ENCODE data around the gene ELF5. TPM values are rescaled to one million over a fixed set of nuclear protein-coding genes. Genes with fewer than 3 reads are reported as not detected.

ELF5 gene
- total and polyA plus RNA-seq, 5 donors, result not detected

DNA sequence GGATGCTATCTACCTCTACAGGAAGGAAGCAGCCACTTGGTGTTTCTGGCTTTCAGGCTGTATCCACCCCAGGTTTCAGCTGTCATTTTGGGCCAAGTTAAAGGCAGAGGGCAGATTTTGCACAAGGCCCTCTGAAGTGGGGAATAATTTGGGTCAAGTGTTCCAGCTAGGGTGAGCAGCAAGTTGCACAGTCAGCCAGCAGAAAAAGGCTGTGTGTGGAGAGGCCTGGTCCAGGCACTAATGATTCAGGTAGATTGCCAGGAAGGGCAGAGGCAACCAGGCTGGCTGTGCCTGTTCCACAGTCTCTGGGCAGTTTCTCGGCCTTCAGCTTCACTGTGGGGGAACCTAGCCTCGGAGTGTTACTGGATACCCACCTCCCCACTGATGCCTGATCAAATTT lies 8.6 kb upstream of the ELF5 start:
- Histone ChIP-seq H3K4me3 (ENCODE audit: low read length) (no peak overlapping the region), H3K9me3 (ENCODE audit: control insufficient read depth, low read length) (no peaks in the 10 kb centered on the region), H3K27me3 (ENCODE audit: control insufficient read depth, insufficient read depth) (no peaks in the 10 kb centered on the region), H3K27ac (ENCODE audit: low read length) (no peak overlapping the region), H3K4me1 (ENCODE audit: control insufficient read depth, insufficient read depth, low read length) (no peaks in the 10 kb centered on the region)
- ATAC-seq (no peak), DNase-seq (no peak)
- intact Hi-C loops (cut with DNase I), result no loop called here
- WGBS, result 69% methylated on average over 2 of the region's 2 CpGs

DNA sequence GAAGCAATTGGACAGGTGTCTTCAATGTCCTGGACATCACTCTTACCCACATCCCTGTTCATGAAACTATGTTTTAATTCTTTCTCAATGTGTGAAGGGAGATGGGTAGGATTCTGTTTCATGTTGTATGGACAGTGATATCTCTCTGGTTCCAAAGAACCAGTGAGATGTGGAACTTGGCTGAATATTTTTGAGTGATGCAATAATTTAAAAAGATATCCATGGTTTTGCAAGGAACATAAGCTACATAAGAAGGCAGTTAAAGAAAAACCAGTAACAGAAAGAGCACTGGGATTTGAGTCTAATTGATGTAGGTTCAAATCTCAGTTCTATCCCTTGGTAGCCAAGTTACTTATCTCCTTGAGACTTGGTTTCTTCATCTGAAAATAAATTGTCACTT lies 7.7 kb upstream of the ELF5 start:
- Histone ChIP-seq H3K4me1 (ENCODE audit: control insufficient read depth, insufficient read depth, low read length) (no peaks in the 10 kb centered on the region), H3K27ac (ENCODE audit: low read length) (no peak overlapping the region), H3K9me3 (ENCODE audit: control insufficient read depth, low read length) (no peaks in the 10 kb centered on the region), H3K4me3 (ENCODE audit: low read length) (no peak overlapping the region), H3K27me3 (ENCODE audit: control insufficient read depth, insufficient read depth) (no peaks in the 10 kb centered on the region)
- ATAC-seq (no peak), DNase-seq (no peak)
- intact Hi-C loops (cut with DNase I), result no loop called here

DNA sequence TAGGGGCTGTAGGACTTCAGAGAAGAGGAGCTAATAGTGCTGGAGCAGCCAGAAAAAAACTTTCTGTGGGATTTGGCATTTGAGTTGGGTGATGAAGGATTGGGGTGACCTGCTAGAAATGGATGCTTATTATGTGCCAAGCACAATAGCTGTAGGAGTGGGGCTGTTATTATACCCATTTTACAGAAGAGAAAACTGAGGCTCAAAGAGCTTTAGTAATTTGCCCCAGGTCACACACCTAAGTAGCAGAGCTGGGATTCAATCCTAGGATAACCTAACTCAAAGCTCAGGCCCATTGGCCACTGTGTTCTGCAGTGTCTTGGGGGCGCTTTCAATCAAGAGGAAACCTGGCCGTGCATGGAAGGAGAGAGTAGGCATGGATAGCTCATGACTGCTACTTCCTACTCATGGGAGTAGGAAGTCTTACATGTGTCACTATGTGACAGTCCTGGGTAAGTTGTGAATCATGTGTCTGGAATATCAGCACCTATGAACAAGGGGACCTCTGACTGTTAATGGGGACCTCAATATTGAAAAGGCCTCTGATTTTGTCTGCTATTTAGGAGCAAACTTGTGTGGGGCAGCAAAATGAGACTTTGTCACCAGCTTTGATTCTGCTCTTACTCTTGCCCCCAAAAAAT lies 6.1 kb upstream of the ELF5 start:
- no peak for ATAC-seq
- Histone ChIP-seq H3K27me3 (ENCODE audit: control insufficient read depth, insufficient read depth) (no peaks in the 10 kb centered on the region), H3K9me3 (ENCODE audit: control insufficient read depth, low read length) (no peaks in the 10 kb centered on the region), H3K4me3 (ENCODE audit: low read length) (no peak overlapping the region), H3K27ac (ENCODE audit: low read length) (no peak overlapping the region), H3K4me1 (ENCODE audit: control insufficient read depth, insufficient read depth, low read length) (no peaks in the 10 kb centered on the region)
- no peak for DNase-seq
- WGBS, result 71% methylated on average over 2 of the region's 2 CpGs
- intact Hi-C loops (cut with DNase I), result no loop called here

DNA sequence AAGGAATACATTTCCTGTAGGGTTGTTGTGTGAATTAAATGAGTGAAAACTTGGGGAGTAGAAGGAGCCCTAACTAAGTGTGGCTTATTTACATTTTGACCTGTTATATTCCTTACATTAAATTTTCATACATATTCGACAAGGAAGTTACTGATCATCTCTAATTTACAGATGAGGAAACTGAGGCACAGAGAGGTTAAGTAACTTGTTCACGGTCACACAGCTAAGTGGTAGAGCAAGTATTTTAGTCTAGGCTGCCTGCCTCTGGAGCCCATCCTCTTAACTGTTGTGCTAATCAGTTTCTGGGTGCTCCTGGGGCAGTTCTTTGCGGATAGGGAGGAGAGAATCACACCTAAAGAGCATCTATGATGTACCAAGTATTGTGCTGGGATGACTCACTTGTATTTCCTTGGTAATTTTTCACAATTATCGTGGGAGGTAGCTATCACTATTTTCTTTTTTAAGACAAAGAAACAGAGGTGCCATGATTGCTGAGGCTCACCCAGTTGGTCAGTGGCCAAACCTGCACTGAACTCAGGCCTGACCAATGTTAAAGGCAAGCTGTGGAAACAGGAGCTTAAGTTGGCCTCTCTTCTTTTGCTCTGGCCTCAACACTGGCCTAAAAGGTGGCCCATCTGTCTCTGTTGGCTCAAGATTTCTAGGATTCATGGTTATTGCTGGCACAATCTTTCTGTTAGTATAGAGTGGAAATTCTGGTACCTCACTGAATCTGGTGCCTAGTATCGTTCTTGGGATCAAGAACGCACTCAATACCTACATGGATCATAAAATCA lies 2.9 kb upstream of the ELF5 start:
- no peak for DNase-seq

DNA sequence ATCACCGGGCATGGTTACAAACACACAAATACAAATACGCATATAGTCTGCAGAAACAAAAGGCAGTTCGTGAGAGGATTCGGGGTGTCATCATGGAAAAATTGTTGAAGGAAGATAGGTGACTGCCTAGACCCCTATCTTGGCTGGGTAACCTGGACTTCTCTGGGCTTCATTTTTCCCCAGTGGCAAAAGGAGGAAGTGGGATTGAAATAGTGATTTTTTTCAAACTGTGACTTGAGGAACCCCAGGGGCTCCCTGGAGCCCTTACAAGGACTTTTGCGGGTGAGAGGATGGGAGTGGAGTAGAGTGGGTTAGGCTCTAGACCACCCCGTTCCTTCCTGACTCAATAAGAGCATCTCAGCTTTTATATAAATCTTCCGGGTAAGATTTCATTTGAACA lies 1.0 kb upstream of the ELF5 start:
- Histone ChIP-seq H3K27me3 (ENCODE audit: control insufficient read depth, insufficient read depth) (no peaks in the 10 kb centered on the region), H3K4me3 (ENCODE audit: low read length) (no peak overlapping the region), H3K4me1 (ENCODE audit: control insufficient read depth, insufficient read depth, low read length) (no peaks in the 10 kb centered on the region), H3K27ac (ENCODE audit: low read length) (no peak overlapping the region), H3K9me3 (ENCODE audit: control insufficient read depth, low read length) (no peaks in the 10 kb centered on the region)
- no peak for DNase-seq
- 83% methylated on average over 7 of the region's 7 CpGs for WGBS
- no peak for ATAC-seq
- intact Hi-C loops (cut with DNase I), result no loop called here

More for the DNA sequence above, 2.9 kb upstream of the ELF5 start:
- Histone ChIP-seq H3K4me3 (ENCODE audit: low read length) (no peak overlapping the region), H3K27ac (ENCODE audit: low read length) (no peak overlapping the region), H3K9me3 (ENCODE audit: control insufficient read depth, low read length) (no peaks in the 10 kb centered on the region), H3K27me3 (ENCODE audit: control insufficient read depth, insufficient read depth) (no peaks in the 10 kb centered on the region), H3K4me1 (ENCODE audit: control insufficient read depth, insufficient read depth, low read length) (no peaks in the 10 kb centered on the region)
- ATAC-seq, result no peak
- intact Hi-C loops (cut with DNase I), result no loop called here
- 87% methylated on average over 6 of the region's 6 CpGs for WGBS

DNA sequence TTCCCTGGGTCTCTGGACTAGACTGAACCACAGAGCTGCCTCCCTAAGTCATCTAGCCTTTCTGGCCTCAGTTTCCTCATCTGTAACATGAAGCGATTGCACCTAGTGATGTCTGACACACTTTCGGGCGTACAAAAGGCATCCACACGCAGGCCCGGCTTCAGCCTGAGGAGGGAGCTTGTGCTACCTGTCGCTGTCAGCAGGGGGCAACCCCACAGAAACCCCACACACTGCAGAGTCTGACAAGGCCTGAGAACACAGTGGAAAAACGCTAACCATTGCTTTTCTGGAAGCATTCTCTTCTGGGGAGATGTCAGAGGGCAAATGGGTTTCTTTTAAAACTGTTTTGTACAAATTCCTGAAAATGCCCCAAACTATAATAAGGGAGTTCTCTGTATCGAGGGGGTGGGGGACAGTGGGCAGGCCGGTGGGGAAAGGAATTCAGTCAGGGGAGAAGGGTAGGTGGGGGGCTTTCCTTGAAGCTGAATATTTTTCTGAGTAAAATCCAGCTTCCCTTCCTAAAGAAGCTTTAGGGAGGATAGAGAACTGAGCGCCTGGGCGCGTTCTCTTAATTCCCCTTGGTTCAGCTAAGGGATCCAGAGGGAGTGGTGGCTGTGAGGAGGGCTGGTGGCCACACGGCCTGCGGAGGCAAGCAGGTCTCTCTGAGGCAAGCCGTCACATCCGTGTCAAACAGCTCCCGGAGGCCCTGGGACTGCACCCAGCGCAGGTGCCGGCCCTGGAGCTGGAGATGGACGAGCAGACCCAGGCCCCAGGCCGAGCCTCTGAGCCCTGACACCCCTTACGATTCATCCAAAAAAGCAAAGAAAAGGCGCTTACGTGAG lies 533 bp downstream of the ELF5 start:
- Histone ChIP-seq H3K27ac (ENCODE audit: low read length) (no peak overlapping the region), H3K27me3 (ENCODE audit: control insufficient read depth, insufficient read depth) (no peaks in the 10 kb centered on the region), H3K4me3 (ENCODE audit: low read length) (no peak overlapping the region), H3K9me3 (ENCODE audit: control insufficient read depth, low read length) (no peaks in the 10 kb centered on the region), H3K4me1 (ENCODE audit: control insufficient read depth, insufficient read depth, low read length) (no peaks in the 10 kb centered on the region)
- intact Hi-C loops (cut with DNase I), result no loop called here
- DNase-seq, result peak in 2 of 3 donors; percentile 29 to 72
- WGBS, result 66% methylated on average over 24 of the region's 24 CpGs
- peak; percentile 66 to 77 for ATAC-seq

DNA sequence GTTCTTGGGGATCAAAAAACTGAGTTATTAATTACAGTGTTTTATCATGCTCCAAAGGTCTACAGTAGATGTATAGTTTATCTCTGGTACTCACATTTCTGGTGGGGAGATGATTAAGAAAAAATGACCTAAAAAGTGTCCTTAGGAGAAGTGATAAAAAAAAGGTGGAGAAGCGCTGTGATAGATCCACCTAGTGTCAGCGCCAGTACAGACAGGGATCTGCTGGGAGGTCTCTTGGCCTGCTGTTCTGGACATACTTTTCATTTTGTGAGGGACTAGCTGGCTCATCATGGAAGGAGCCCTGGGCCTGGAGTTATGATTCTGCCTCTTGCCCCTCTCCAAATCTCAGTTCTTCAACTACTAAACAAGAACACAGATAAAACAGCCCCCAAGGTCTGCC lies 2.9 kb downstream of the ELF5 start:
- DNase-seq (no peak), ATAC-seq (no peak)
- no peaks in the 10 kb centered on the region for H3K27me3 ChIP-seq (ENCODE audit: control insufficient read depth, insufficient read depth)
- H3K4me3 ChIP-seq (ENCODE audit: low read length), result no peak overlapping the region
- intact Hi-C loops (cut with DNase I), result no loop called here
- no peaks in the 10 kb centered on the region for H3K4me1 ChIP-seq (ENCODE audit: control insufficient read depth, insufficient read depth, low read length)
- H3K27ac ChIP-seq (ENCODE audit: low read length), result no peak overlapping the region
- WGBS, result 97% methylated on average over 2 of the region's 2 CpGs
- no peaks in the 10 kb centered on the region for H3K9me3 ChIP-seq (ENCODE audit: control insufficient read depth, low read length)

DNA sequence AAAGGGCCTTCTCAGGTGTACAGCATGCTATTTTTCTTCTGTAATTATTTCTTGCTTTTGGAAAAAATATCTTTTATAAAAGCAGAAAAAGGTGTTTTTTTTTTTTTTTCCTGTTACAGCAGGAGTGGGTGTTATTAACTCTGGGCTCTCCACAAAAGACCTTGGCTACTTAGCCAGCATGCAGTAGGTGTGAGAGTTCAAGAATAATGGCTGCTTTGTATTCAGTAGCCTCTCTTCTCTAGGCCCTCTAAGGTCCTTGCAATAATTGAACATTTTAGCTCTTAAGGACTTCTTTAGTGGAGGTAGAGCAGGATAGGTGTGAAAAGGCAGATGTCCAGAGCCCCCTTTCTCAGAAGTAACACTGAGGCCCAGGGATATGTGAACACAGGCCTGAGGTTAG lies 3.4 kb downstream of the ELF5 start:
- H3K27me3 ChIP-seq (ENCODE audit: control insufficient read depth, insufficient read depth), result no peaks in the 10 kb centered on the region
- intact Hi-C loops (cut with DNase I), result no loop called here

DNA sequence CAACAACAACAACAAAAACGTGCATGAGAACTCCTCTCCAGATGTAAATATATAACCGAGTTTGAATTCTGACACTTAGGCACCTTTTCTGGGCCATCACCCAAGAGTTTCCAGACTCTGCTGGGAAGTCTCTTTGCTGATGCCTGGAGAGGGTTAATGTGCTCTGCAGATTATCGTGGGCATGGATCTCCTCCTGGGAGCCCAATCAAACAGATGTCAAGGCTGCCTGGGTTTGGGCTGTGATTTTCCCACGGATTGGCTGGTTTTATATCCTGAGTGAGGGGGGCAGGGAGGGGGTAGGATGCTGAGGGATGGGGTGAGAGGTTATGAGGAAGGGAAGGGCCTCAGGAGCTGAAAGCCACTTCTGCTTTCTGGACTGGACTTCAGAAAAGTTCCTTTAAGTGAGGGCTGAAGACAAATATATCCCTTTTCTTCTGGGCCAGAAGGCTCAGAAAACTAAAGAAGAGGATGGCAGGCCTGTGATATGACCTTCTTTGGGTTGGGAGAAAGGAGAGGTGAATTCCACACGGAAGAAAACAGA lies 4.2 kb downstream of the ELF5 start:
- no peak for ATAC-seq
- intact Hi-C loops (cut with DNase I), result no loop called here
- WGBS, result 24% methylated on average over 5 of the region's 5 CpGs
- Histone ChIP-seq H3K27me3 (ENCODE audit: control insufficient read depth, insufficient read depth) (no peaks in the 10 kb centered on the region), H3K9me3 (ENCODE audit: control insufficient read depth, low read length) (no peaks in the 10 kb centered on the region), H3K4me1 (ENCODE audit: control insufficient read depth, insufficient read depth, low read length) (no peaks in the 10 kb centered on the region), H3K4me3 (ENCODE audit: low read length) (no peak overlapping the region), H3K27ac (ENCODE audit: low read length) (no peak overlapping the region)
- no peak for DNase-seq

More for the DNA sequence above, 3.4 kb downstream of the ELF5 start:
- Histone ChIP-seq H3K4me1 (ENCODE audit: control insufficient read depth, insufficient read depth, low read length) (no peaks in the 10 kb centered on the region), H3K9me3 (ENCODE audit: control insufficient read depth, low read length) (no peaks in the 10 kb centered on the region), H3K27ac (ENCODE audit: low read length) (no peak overlapping the region), H3K4me3 (ENCODE audit: low read length) (no peak overlapping the region)
- DNase-seq (no peak), ATAC-seq (no peak)

DNA sequence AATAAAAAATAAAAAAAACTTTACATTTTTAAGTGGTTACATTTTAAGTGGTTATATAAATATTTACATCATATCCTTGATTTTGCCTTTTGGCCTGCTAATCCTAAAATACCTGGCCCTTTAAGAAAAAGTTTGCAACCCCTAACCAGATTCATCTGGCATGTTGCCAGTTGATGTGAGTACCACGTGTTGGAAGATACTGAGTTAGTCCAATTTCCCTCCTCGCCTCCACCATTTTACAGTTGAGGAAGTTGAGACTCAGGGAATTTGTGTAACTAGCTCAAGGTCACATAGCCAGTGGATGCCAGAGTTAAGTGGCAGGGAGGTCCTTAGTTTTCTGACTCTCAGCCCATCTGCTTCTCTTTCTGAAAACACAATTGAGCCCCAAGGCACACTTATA lies 5.1 kb downstream of the ELF5 start:
- intact Hi-C loops (cut with DNase I), result no loop called here
- WGBS, result 33% methylated on average over 2 of the region's 2 CpGs
- Histone ChIP-seq H3K4me1 (ENCODE audit: control insufficient read depth, insufficient read depth, low read length) (no peaks in the 10 kb centered on the region), H3K27ac (ENCODE audit: low read length) (no peak overlapping the region), H3K4me3 (ENCODE audit: low read length) (no peak overlapping the region), H3K27me3 (ENCODE audit: control insufficient read depth, insufficient read depth) (no peaks in the 10 kb centered on the region), H3K9me3 (ENCODE audit: control insufficient read depth, low read length) (no peaks in the 10 kb centered on the region)
- DNase-seq (no peak), ATAC-seq (no peak)

DNA sequence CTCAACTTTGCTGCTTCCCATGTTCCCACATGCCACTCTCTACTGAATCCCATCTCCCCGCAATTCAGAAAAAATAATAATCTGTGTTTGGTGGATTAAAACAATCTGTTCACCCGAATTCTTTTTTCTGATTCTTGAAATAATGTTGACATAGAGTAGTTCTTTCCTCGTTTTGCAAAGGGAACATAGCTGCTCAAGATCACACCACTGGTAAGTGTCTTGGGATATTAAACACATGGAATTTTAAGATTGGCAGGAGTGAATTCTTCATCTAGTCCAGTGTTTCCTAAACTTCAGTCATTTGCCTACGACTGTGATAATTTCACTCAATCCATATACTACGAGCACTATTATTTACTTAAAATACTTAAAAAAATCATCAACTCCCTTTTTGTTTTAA lies 6.0 kb downstream of the ELF5 start:
- ATAC-seq, result no peak
- Histone ChIP-seq H3K27ac (ENCODE audit: low read length) (no peak overlapping the region), H3K4me1 (ENCODE audit: control insufficient read depth, insufficient read depth, low read length) (no peaks in the 10 kb centered on the region), H3K9me3 (ENCODE audit: control insufficient read depth, low read length) (no peaks in the 10 kb centered on the region), H3K27me3 (ENCODE audit: control insufficient read depth, insufficient read depth) (no peaks in the 10 kb centered on the region), H3K4me3 (ENCODE audit: low read length) (no peak overlapping the region)
- intact Hi-C loops (cut with DNase I), result no loop called here
- WGBS, result 60% methylated on average over 5 of the region's 5 CpGs
- no peak for DNase-seq

Data from right cardiac atrium (tissue), 5 donors.